ENCODE measurements around the gene PIM1.
A peak's percentile ranks its signal among the peaks of the same experiment; 100 is the strongest.

The PIM1 gene

DNA sequence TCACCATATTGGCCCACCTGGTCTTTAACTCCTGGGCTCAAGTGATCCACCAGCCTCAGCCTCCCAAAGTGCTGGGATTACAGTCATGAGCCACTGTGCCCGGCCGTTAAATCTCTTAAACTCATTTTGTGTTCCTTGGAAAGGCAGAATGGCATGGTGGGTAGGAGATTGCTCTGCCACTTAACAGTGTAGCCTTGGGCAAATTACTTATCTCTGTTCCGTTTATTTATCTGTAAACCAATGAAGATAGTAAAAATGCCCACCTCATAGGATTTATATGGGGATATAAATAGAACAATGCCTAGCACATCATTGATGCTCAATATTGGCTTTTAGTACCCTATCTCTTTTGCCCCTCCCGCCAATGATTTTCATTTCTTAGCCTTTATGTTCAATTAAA lies 7.2 kb upstream of the PIM1 start:
- H3K4me3 ChIP-seq (ENCODE audit: low read length), result no peak overlapping the region
- no peak for DNase-seq (ENCODE audit: low read depth)
- TF ChIP-seq, protein P1, sequence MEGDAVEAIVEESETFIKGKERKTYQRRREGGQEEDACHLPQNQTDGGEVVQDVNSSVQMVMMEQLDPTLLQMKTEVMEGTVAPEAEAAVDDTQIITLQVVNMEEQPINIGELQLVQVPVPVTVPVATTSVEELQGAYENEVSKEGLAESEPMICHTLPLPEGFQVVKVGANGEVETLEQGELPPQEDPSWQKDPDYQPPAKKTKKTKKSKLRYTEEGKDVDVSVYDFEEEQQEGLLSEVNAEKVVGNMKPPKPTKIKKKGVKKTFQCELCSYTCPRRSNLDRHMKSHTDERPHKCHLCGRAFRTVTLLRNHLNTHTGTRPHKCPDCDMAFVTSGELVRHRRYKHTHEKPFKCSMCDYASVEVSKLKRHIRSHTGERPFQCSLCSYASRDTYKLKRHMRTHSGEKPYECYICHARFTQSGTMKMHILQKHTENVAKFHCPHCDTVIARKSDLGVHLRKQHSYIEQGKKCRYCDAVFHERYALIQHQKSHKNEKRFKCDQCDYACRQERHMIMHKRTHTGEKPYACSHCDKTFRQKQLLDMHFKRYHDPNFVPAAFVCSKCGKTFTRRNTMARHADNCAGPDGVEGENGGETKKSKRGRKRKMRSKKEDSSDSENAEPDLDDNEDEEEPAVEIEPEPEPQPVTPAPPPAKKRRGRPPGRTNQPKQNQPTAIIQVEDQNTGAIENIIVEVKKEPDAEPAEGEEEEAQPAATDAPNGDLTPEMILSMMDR (IDR thresholded peaks at IDR 0.05; ENCODE audit: insufficient read depth, low read depth, low read length, missing control alignments), result no peak

DNA sequence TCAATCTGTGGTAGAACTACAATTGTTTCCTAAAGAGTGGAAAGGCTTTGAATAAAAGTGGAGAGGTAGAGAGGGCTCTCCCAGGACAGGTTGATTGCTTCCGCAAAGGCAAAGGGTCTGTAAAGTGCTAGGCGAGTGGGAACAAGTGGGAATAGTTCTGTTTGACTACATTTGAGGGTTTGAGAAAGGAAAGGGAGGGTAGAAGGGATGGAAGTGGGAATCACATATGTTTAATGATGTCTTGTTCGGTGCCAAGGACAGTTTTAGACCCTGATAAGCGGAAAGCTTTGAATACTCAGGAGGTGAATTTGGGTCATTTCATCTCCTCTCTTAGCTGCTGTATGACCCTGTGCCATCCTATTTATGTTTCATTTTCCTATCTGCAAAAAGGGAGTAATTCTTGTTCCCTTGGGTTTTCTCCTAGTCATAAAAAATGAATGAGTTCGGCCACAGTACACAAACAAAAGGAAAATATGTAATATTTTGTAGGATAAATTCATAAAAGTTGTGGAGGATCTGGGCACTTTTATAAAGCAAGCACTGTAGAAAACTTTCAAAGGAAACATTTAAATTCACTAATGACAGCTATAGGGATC lies 1.7 kb upstream of the PIM1 start:
- TF ChIP-seq, protein P1 (IDR thresholded peaks at IDR 0.05; ENCODE audit: insufficient read depth, low read depth, low read length, missing control alignments), result no peak
- no peak overlapping the region for H3K4me3 ChIP-seq (ENCODE audit: low read length)
- no peak for DNase-seq (ENCODE audit: low read depth)

DNA sequence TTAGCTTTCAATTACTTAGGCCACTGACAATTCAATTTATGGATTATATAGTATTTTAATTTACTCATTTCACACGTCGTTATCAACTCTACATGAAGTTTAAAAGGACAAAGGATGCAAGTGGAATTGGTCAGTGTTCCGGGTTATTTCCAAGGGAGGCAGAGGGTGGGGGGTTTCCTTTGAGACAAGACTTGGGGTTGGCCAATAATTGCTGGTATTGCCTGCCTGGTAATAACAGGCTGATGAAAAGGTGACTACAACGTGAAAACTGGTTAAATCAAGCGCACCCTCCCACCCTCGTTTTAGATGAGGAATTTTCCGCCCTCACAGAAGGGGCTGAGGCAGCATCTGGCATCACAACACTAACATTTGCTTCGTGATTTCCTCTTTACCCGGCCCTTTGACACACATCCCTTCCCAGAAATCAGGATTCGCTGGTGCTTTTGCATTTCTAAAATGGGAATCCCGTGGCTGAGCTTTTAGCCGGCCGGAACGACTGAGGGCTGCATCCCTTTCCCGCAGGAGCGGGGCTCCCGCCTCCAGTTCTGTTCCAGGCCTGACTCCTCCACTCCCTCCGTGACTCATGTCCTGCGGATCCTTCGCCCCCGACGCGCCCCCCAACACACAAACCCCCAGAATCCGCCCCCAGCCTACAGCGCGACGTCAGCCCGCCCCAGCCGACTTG lies 999 bp upstream of the PIM1 start:
- TF ChIP-seq, protein P1 (IDR thresholded peaks at IDR 0.05; ENCODE audit: insufficient read depth, low read depth, low read length, missing control alignments), result no peak
- DNase-seq (ENCODE audit: low read depth), result peak; percentile 61
- peak overlapping the region; percentile 53 for H3K4me3 ChIP-seq (ENCODE audit: low read length)

DNA sequence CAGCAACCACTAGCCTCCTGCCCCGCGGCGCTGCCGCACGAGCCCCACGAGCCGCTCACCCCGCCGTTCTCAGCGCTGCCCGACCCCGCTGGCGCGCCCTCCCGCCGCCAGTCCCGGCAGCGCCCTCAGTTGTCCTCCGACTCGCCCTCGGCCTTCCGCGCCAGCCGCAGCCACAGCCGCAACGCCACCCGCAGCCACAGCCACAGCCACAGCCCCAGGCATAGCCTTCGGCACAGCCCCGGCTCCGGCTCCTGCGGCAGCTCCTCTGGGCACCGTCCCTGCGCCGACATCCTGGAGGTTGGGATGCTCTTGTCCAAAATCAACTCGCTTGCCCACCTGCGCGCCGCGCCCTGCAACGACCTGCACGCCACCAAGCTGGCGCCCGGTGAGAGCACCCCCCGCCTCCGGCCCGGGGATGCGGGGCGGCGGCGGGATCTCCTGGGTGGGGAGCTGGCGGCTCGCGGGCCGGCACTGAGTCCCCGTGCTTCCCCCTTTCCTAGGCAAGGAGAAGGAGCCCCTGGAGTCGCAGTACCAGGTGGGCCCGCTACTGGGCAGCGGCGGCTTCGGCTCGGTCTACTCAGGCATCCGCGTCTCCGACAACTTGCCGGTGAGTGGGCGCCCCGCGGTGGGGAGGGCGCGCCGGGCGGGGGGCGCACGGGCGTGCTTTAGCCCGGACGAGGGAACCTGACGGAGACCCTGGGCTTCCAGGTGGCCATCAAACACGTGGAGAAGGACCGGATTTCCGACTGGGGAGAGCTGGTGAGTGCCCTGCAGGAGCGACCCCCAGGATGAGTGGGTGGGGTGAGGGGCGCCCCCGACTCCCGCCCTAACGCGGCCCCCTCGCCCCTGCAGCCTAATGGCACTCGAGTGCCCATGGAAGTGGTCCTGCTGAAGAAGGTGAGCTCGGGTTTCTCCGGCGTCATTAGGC lies 585 bp downstream of the PIM1 start:
- DNase-seq (ENCODE audit: low read depth), result peak; percentile 38
- TF ChIP-seq, protein P1 (IDR thresholded peaks at IDR 0.05; ENCODE audit: insufficient read depth, low read depth, low read length, missing control alignments), result no peak
- H3K4me3 ChIP-seq (ENCODE audit: low read length), result peak overlapping the region; percentile 84

DNA sequence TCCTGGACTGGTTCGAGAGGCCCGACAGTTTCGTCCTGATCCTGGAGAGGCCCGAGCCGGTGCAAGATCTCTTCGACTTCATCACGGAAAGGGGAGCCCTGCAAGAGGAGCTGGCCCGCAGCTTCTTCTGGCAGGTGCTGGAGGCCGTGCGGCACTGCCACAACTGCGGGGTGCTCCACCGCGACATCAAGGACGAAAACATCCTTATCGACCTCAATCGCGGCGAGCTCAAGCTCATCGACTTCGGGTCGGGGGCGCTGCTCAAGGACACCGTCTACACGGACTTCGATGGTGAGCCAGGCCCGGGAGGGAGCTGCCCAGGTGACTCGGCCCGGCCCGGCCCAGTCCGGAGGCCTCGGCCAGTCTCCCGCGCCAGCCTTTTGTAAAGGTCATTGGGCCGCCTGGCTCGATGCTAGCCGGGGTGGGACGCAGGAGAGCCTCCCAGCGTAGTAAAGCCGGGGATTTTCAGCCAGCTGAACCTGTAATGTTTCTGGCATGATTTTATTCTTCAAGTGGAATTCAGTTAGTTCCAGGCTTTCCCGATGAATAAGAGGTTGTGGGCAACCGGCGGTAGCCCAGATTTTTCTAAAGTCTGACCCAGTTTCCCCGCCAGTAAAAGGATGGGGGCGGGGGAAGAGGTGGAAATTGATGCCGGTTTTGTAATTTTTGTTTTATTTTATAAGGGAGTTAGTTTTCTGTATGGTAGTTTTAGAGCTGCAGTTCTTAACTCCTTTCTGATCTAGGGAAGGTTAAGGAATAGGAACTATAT lies 1.4 kb downstream of the PIM1 start:
- DNase-seq (ENCODE audit: low read depth), result peak; percentile 32
- peak overlapping the region; percentile 84 for H3K4me3 ChIP-seq (ENCODE audit: low read length)
- TF ChIP-seq, protein P1 (IDR thresholded peaks at IDR 0.05; ENCODE audit: insufficient read depth, low read depth, low read length, missing control alignments), result no peak

DNA sequence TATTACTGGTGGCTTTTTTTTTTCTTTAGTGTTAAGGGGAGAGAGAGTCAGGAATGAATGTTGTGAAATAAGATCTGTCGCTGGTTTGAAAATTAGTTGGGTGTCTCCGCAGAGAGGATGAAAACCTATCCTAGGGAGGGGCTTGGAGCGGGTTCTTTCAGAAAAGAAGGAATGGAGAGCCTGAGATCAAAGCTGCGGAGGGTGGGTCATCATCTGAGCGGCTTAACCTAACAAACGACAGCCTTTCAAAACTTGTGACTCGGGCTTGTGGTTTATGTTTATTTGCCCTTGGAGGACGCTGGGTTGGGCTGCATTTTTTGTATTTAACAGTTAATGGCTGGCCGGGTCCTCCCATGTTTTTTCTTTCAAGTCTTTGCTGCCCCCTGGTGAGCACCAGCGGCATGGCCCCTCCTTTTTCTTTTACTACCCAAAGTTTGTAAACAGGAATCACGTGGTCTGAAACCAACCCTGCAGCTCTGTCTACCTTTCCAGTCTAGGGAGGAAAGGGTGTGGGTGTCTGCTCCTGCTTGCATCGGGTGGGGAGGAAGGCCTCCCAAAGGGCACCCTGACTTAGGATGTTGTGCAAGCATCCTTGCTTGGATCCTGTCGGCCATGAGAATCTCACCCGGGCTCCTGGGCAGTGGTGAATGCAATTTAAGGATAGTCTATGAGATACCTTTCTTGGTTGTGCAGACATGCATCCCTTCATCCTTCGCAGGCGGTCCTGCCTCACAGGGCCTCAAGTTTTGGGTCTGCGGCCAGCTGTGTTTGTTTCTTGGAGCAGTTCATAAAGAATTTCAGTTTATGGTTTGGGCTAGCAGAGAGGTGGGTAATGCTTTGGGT lies 2.2 kb downstream of the PIM1 start:
- peak overlapping the region; percentile 84 for H3K4me3 ChIP-seq (ENCODE audit: low read length)
- DNase-seq (ENCODE audit: low read depth), result peak; percentile 93
- TF ChIP-seq, protein P1 (IDR thresholded peaks at IDR 0.05; ENCODE audit: insufficient read depth, low read depth, low read length, missing control alignments), result peak; percentile 86

All from epithelial cell of esophagus (primary cell).